HL-60 (cell line): ENCODE results near the gene NEUROG1.

Experiments used
- CTCF ChIP-seq: IDR thresholded peaks from one replicate; pipeline ENCODE4 v1.5.1; 2011; ENCODE audit warnings: low read length, control low read depth, inconsistent platforms; ENCODE audit not compliant: insufficient read depth
- GABPA ChIP-seq: IDR thresholded peaks from 2 replicates; pipeline ENCODE4 v1.6.1; 2012; ENCODE audit warnings: low read depth
- POLR2AphosphoS5 ChIP-seq: IDR thresholded peaks from 2 replicates; pipeline ENCODE4 v1.6.1; 2012; ENCODE audit warnings: low read depth
- TF ChIP-seq, protein P1 (sequence below): IDR thresholded peaks from 2 replicates; pipeline ENCODE4 v1.6.1; 2012; ENCODE audit warnings: low read depth; ENCODE audit not compliant: insufficient replicate concordance

DNA sequence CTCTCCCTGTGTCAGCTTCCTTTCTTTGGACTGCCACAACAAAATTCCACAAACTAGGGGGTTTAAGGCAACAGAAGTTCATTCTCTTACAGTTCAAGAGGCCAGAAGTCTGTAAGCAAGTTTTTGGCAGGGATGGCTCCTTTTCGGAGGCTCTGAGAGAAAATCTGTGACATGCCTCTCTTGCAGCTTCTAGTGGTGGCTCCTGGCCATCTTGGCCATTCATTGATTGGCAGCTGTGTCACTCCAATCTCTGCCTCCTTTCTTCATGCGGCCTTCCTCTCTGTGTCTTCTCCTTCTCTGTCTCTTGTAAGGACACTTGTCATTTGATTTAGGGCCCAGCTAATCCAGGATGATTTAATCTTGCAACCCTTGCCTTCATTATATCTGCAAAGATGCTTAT is 2.0 kb upstream of the NEUROG1 start:
- TF ChIP-seq CTCF (no peak), POLR2AphosphoS5 (no peak), GABPA (no peak)
- TF ChIP-seq, protein P1, sequence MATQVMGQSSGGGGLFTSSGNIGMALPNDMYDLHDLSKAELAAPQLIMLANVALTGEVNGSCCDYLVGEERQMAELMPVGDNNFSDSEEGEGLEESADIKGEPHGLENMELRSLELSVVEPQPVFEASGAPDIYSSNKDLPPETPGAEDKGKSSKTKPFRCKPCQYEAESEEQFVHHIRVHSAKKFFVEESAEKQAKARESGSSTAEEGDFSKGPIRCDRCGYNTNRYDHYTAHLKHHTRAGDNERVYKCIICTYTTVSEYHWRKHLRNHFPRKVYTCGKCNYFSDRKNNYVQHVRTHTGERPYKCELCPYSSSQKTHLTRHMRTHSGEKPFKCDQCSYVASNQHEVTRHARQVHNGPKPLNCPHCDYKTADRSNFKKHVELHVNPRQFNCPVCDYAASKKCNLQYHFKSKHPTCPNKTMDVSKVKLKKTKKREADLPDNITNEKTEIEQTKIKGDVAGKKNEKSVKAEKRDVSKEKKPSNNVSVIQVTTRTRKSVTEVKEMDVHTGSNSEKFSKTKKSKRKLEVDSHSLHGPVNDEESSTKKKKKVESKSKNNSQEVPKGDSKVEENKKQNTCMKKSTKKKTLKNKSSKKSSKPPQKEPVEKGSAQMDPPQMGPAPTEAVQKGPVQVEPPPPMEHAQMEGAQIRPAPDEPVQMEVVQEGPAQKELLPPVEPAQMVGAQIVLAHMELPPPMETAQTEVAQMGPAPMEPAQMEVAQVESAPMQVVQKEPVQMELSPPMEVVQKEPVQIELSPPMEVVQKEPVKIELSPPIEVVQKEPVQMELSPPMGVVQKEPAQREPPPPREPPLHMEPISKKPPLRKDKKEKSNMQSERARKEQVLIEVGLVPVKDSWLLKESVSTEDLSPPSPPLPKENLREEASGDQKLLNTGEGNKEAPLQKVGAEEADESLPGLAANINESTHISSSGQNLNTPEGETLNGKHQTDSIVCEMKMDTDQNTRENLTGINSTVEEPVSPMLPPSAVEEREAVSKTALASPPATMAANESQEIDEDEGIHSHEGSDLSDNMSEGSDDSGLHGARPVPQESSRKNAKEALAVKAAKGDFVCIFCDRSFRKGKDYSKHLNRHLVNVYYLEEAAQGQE: no peak
